Smooth muscle cell (in vitro differentiated cells): ENCODE measurements around the gene EXOC6. TPM values are rescaled to one million over a fixed set of nuclear protein-coding genes. Genes with fewer than 3 reads are reported as not detected.

Experiments
- DNase-seq: peaks from one replicate; lab custom pipeline; 2025; ENCODE audit not compliant: unreplicated experiment; lab: John Stamatoyannopoulos, UW
- H2AFZ ChIP-seq: fragments of 200-600 bp; sonication (generic); 2 replicates; pipeline ENCODE4 v1.6.0; 2016; ENCODE audit warnings: antibody characterized with exemption, low read depth, mild to moderate bottlenecking
- H3F3A ChIP-seq: fragments of 200-600 bp; sonication (generic); 2 replicates; pipeline ENCODE4 v1.6.0; 2017; ENCODE audit warnings: antibody characterized with exemption, low read depth
- H3K27ac ChIP-seq: fragments of 200-600 bp; sonication (generic); 2 replicates; pipeline ENCODE4 v1.5.1; 2016; ENCODE audit warnings: low read depth, mild to moderate bottlenecking
- H3K27me3 ChIP-seq: fragments of 200-600 bp; sonication (generic); 2 replicates; pipeline ENCODE4 v1.6.1; 2016; ENCODE audit warnings: low read depth, mild to moderate bottlenecking
- H3K36me3 ChIP-seq: fragments of 200-600 bp; sonication (generic); 2 replicates; pipeline ENCODE4 v1.5.1; 2016; ENCODE audit warnings: low read depth
- H3K4me1 ChIP-seq: fragments of 200-600 bp; sonication (generic); 2 replicates; pipeline ENCODE4 v1.5.1; 2016; ENCODE audit warnings: low read depth
- H3K4me2 ChIP-seq: fragments of 200-600 bp; sonication (generic); 2 replicates; pipeline ENCODE4 v1.6.0; 2016; ENCODE audit warnings: mild to moderate bottlenecking
- H3K4me3 ChIP-seq: fragments of 200-600 bp; sonication (generic); 2 replicates; pipeline ENCODE4 v1.5.1; 2016; ENCODE audit warnings: mild to moderate bottlenecking
- H3K79me2 ChIP-seq: fragments of 200-600 bp; sonication (generic); 2 replicates; pipeline ENCODE4 v1.6.0; 2016; ENCODE audit warnings: low read depth, mild to moderate bottlenecking
- H3K9ac ChIP-seq: fragments of 200-600 bp; sonication (generic); 2 replicates; pipeline ENCODE4 v1.6.0; 2016; ENCODE audit warnings: low read depth
- H3K9me3 ChIP-seq: fragments of 200-600 bp; sonication (generic); replicated peaks from 2 replicates; pipeline ENCODE4 v1.5.1; 2016; ENCODE audit warnings: low read depth
- H4K20me1 ChIP-seq: fragments of 200-600 bp; sonication (generic); 2 replicates; pipeline ENCODE4 v1.6.0; 2016; ENCODE audit warnings: low read depth
- WGBS: methylation state at CpG from one replicate; pipeline ENCODE4 v1.1.7; 2016; ENCODE audit warnings: low lambda C conversion rate; 5-methylcytosine and 5-hydroxymethylcytosine counted together
- polyA plus RNA-seq: library from polyadenylated mRNA; unstranded; fragments of >200 nt; fragmentation: Nextera tagmentation; extraction: Ambion mirVana; gene quantifications from 2 replicates; pipeline ENCODE4 v1.2.1, GENCODE V29; 2016
- total RNA-seq: library from RNA; depleted of rRNA; stranded (reverse); fragments of >200 nt; gene quantifications from 2 replicates; pipeline ENCODE4 v1.2.3, GENCODE V29; 2014
- TF ChIP-seq, protein P1 (sequence below): fragments of 200-600 bp; sonication (generic); IDR thresholded peaks from 2 replicates; pipeline ENCODE4 v1.5.1; 2017; ENCODE audit warnings: borderline replicate concordance, mild to moderate bottlenecking, antibody characterized with exemption; ENCODE audit not compliant: insufficient read depth, poor library complexity, severe bottlenecking

The EXOC6 gene
- total and polyA plus RNA-seq, 2 experiments from 2014 or later, result 1.7 to 5.2 TPM

DNA sequence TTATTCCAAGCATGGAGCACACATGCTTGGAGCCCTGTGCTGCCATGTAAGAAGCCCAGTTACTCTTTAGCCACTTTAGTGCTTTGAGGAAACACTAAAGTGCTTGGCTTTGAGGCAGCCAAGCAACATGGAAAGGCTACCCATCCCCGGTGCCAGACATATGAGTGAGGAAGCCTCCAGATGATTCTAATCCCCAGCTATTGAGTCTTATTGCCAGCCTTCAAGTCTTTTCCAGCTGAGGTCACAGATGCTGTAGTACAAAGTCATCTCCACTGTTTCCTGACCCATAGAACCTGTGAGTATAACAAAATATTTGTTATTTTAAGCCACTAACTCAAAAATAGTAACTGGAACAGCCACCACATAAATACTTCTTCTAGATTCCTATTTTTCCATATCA, 120.8 kb downstream of the EXOC6 start:
- WGBS, result 90% methylated on average over 1 of the region's 1 CpG
- Histone ChIP-seq H4K20me1 (no peaks in the 10 kb centered on the region), H3K79me2 (no peaks in the 10 kb centered on the region), H2AFZ (no peak overlapping the region), H3K27me3 (no peaks in the 10 kb centered on the region), H3K9ac (no peak overlapping the region), H3F3A (no peaks in the 10 kb centered on the region), H3K9me3 (no peaks in the 10 kb centered on the region), H3K4me2 (no peak overlapping the region), H3K27ac (no peak overlapping the region), H3K36me3 (no peaks in the 10 kb centered on the region), H3K4me3 (no peak overlapping the region), H3K4me1 (no peaks in the 10 kb centered on the region)
- TF ChIP-seq, protein P1, sequence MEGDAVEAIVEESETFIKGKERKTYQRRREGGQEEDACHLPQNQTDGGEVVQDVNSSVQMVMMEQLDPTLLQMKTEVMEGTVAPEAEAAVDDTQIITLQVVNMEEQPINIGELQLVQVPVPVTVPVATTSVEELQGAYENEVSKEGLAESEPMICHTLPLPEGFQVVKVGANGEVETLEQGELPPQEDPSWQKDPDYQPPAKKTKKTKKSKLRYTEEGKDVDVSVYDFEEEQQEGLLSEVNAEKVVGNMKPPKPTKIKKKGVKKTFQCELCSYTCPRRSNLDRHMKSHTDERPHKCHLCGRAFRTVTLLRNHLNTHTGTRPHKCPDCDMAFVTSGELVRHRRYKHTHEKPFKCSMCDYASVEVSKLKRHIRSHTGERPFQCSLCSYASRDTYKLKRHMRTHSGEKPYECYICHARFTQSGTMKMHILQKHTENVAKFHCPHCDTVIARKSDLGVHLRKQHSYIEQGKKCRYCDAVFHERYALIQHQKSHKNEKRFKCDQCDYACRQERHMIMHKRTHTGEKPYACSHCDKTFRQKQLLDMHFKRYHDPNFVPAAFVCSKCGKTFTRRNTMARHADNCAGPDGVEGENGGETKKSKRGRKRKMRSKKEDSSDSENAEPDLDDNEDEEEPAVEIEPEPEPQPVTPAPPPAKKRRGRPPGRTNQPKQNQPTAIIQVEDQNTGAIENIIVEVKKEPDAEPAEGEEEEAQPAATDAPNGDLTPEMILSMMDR, result no peak
- DNase-seq, result no peak

DNA sequence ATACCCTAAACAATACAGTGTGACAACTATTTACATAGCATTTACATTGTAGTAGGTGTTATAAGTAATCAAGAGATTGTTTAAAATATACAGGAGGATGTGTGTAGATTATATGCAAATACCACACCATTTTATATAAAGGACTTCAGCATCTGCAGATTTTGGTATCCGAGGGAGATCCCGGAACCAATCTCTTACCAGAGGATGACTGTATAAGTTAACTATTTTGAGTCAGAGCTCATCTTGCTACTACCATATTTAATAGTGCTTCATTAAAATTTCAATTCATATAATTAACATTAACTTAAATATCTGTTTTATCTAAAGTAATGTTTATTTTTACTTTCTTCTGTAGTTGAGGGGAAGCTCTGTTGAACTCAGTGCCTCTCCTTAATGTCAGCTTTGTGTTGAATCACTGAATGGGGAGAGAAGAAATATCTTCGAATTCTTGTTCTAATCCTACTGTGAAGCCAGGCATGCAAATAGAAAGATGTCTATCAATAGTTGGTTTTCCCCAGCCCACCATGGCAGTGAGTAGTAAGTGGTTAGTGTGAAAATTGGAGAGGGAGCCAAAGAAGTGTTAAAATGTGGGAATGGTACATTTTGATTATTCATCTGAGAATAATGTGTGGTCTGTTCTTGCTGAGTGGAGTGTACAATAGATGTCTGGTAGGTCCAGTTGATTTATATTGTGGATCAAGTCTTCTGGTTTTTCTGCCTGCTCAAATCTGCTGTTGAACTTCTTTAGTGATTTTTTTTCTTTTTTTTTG, 122.2 kb downstream of the EXOC6 start:
- no peaks in the 10 kb centered on the region for H3K27me3 ChIP-seq
- no peak for DNase-seq
- no peaks in the 10 kb centered on the region for H3K79me2 ChIP-seq
- no peaks in the 10 kb centered on the region for H3K36me3 ChIP-seq
- H3K4me1 ChIP-seq, result no peaks in the 10 kb centered on the region
- no peak overlapping the region for H3K27ac ChIP-seq
- TF ChIP-seq, protein P1, result no peak
- H3K9ac ChIP-seq, result no peak overlapping the region
- H3K4me2 ChIP-seq, result no peak overlapping the region
- no peaks in the 10 kb centered on the region for H4K20me1 ChIP-seq
- H3F3A ChIP-seq, result no peaks in the 10 kb centered on the region
- H3K9me3 ChIP-seq, result no peaks in the 10 kb centered on the region
- no peak overlapping the region for H3K4me3 ChIP-seq
- no peak overlapping the region for H2AFZ ChIP-seq
- 79% methylated on average over 3 of the region's 3 CpGs for WGBS

DNA sequence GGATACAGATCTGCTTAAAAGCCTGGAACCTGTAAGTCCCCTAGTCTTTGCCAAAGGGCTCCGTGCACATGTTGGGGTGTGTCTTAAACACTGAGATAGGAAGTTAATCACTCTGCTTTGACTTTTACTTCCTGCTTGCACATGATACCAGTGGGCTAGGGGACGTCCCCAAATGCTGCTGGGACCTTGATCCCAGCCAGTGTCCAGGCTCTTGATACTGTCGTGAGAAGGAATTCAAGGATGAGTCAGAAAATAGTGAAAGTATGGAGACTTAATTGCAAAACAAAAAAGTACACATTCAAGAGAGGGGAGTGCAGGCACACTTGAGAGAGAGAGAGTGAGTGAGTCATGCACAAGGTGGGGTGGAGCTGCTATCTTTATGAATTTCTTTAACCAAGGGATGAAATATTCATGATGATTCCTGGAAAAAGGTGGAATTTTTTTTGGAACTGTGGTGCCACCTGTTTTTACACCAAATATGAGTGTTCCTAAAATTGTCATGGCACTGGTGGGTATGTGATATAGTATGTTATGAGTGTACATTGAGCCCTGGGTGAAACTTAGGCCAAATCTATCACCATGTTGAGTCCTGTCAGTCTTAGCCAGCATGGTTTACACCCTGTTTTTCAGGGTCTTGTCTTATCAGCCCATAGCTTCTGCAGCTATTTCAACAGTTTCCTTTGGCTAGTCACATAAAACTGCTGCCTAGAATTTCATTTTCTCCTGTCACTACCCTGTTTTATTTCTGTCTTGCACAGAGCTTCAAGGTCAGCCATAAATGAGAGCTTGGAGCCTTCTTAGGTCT, 123.9 kb downstream of the EXOC6 start:
- DNase-seq, result no peak
- Histone ChIP-seq H3K36me3 (no peaks in the 10 kb centered on the region), H2AFZ (no peak overlapping the region), H3K4me3 (peak overlapping the region; percentile 1), H3K4me2 (no peak overlapping the region), H3K79me2 (no peaks in the 10 kb centered on the region), H3F3A (no peaks in the 10 kb centered on the region), H3K4me1 (no peaks in the 10 kb centered on the region), H3K27ac (no peak overlapping the region), H3K9me3 (no peaks in the 10 kb centered on the region), H3K27me3 (no peaks in the 10 kb centered on the region), H4K20me1 (no peaks in the 10 kb centered on the region), H3K9ac (no peak overlapping the region)
- 33% methylated on average over 3 of the region's 3 CpGs for WGBS
- TF ChIP-seq, protein P1, result no peak
